ENCODE data around the gene CTNNB1. TPM values are rescaled to one million over a fixed set of nuclear protein-coding genes. Genes with fewer than 3 reads are reported as not detected.

The CTNNB1 gene
- total RNA-seq = 100 to 1,000 TPM; 127 to 138 TPM

DNA sequence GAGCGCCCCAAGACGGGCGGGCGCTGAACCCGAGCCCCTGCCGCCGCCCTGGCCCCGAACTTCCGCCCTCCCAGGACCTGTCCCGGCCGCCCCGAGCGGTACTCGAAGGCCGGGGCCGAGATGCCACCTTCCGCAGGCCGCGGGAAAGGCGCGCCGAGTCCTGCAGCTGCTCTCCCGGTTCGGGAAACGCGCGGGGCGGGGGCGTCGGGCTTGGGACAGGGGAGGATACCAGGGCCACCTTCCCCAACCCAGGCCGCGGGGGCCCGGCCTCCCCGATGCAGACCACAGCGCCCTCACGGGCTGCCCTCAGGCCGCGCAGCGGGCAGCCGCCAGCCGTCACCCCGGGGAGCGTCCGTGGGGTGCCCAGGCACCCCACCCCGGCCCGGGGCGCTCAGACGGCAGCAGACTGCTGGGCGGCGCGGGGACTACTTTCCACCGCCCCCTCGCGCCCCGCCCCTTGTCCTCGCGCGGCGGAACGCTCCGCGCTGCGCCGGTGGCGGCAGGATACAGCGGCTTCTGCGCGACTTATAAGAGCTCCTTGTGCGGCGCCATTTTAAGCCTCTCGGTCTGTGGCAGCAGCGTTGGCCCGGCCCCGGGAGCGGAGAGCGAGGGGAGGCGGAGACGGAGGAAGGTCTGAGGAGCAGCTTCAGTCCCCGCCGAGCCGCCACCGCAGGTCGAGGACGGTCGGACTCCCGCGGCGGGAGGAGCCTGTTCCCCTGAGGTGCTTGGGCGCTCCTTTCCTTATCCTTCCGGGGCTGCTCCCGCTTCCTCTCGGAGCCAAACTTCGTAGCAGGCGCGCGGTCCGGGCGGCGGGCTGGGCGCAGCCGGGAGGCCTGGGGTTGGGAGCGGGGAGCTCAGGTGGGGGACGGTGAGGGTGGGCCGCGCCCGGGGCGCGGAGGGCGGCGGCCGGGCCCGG, at the start of gene CTNNB1:
Gene CTNNB1 (plus strand): TSS at position 556 of the 916 bp plus-strand sequence. CDS start 24,564 bp downstream, outside the sequence.

Measured in activated naive CD4-positive, alpha-beta T cell treated with anti-CD3 and anti-CD28 coated beads, Interleukin-2, amount 10 ng/mL, durations not matched to agents 5 hours and 36 hours (primary cell).